ENCODE measurements around the gene DRG1.
"Not testable (repeated sequence)": the region's sequence is repeated elsewhere in the genome, so short reads cannot be mapped to it uniquely, and the experiment has no call there.

The DRG1 gene

GRCh38 chr22:31477329-31477728 is 77.9 kb downstream of the DRG1 start:
- H3K4me3 ChIP-seq (ENCODE audit: low read length) = no peak overlapping the region
- no peaks in the 10 kb centered on the region for H3K9me3 ChIP-seq (ENCODE audit: control insufficient read depth, low read depth, low read length)
- H3K36me3 ChIP-seq (ENCODE audit: control insufficient read depth, low read depth, low read length) = peaks cover 36% of the 10 kb centered on the region
- no peaks in the 10 kb centered on the region for H3K4me1 ChIP-seq (ENCODE audit: control insufficient read depth, low read depth, low read length)
- H3K27me3 ChIP-seq (ENCODE audit: control insufficient read depth, insufficient read depth, low read length) = no peaks in the 10 kb centered on the region
- H3K9ac ChIP-seq (ENCODE audit: low read length) = no peak overlapping the region
- H3K27ac ChIP-seq (ENCODE audit: low read length) = no peak overlapping the region

GRCh38 chr22:31481129-31481528 is 81.7 kb downstream of the DRG1 start:
- H3K27me3 ChIP-seq (ENCODE audit: control insufficient read depth, insufficient read depth, low read length) = no peaks in the 10 kb centered on the region
- no peaks in the 10 kb centered on the region for H3K4me1 ChIP-seq (ENCODE audit: control insufficient read depth, low read depth, low read length)
- H3K9ac ChIP-seq (ENCODE audit: low read length) = no peak overlapping the region
- H3K9me3 ChIP-seq (ENCODE audit: control insufficient read depth, low read depth, low read length) = no peaks in the 10 kb centered on the region
- peaks cover 44% of the 10 kb centered on the region for H3K36me3 ChIP-seq (ENCODE audit: control insufficient read depth, low read depth, low read length)
- H3K4me3 ChIP-seq (ENCODE audit: low read length) = no peak overlapping the region
- no peak overlapping the region for H3K27ac ChIP-seq (ENCODE audit: low read length)

GRCh38 chr22:31482470-31482869 is 83.1 kb downstream of the DRG1 start:
- H3K4me3 ChIP-seq (ENCODE audit: low read length); H3K27me3 ChIP-seq (ENCODE audit: control insufficient read depth, insufficient read depth, low read length); H3K9me3 ChIP-seq (ENCODE audit: control insufficient read depth, low read depth, low read length); H3K4me1 ChIP-seq (ENCODE audit: control insufficient read depth, low read depth, low read length); H3K9ac ChIP-seq (ENCODE audit: low read length); H3K27ac ChIP-seq (ENCODE audit: low read length): not testable (repeated sequence)
- peaks cover 46% of the 10 kb centered on the region for H3K36me3 ChIP-seq (ENCODE audit: control insufficient read depth, low read depth, low read length)

All from iPS-18a (cell line).